Activated CD8-positive, alpha-beta memory T cell treated with anti-CD3 and anti-CD28 coated beads for 48 hours (primary cell): ENCODE results near the gene PCDHB6.
"Not testable (repeated sequence)": the region's sequence is repeated elsewhere in the genome, so short reads cannot be mapped to it uniquely, and the experiment has no call there.

Experiments used
- DNase-seq, 3 experiments: peaks; one replicate each; pipeline ENCODE4 v3.0.0-alpha.2; 2020; ENCODE audit warnings: low read depth in 2 of 3, low spot score in 2 of 3

PCDHB6 gene

DNA sequence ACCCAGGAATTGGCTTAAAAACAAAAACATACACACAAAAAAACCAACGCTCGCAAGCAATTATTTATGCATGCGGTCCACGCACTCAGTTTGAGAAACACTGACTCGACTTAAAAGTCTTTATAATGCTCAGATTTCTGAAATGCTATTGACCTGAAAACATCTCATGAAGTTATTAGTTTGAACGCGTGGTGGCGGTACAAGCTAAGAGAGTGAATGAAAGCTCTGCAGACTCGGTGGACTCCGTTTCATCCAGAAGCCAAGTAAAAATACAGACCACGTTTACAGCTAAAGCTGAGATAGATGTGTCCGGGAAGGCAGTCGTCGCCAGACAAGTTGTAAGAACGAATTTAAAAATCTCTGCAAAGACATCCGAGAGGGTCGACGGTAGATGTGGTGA is at the start of gene PCDHB6:
Gene PCDHB6 (plus strand): TSS at position 246 of the 400 bp plus-strand sequence. CDS start 201 bp downstream, outside the sequence.
- no peak for DNase-seq

DNA sequence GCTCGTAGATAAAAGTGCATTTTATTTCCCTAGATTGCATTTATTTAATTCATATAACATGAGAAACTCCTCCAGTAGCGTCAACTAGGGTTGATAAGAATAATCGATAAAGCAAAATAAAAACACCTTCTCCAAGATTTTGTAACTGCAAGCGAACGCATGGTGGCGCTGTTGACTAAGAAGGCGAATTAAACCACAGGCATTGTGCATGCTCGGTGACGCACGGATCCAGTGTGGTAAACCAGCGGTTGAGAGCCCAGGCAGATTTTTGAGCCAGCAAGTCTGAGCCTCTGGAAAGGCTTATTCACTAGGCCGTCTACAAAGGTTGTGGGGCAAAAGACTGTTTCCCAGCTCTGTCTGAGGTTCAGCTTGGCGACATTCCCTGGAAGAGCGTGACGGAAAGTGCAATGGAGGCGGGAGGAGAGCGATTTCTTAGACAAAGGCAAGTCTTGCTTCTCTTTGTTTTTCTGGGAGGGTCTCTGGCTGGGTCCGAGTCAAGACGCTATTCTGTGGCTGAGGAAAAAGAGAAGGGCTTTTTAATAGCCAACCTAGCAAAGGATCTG is 49.5 kb upstream of the PCDHB6 start, which contains the start of gene PCDHB3:
Gene PCDHB3 (plus strand): TSS at position 231 of the 563 bp plus-strand sequence. CDS start 177 bp downstream, at position 408.
- DNase-seq, result peak in 2 of 3 experiments; percentile 3 to 4

DNA sequence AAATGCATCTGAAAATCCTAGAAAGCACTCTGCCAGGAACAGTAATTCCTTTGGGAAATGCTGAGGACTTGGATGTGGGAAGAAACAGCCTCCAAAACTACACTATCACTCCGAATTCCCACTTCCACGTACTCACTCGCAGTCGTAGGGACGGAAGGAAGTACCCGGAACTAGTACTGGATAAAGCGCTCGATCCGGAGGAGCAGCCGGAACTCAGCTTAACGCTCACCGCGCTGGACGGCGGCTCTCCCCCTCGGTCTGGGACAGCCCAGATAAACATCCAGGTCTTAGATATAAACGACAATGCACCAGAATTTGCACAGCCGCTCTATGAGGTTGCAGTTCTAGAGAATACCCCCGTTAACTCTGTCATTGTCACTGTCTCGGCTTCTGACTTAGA is 48.8 kb upstream of the PCDHB6 start:
- no peak for DNase-seq

DNA sequence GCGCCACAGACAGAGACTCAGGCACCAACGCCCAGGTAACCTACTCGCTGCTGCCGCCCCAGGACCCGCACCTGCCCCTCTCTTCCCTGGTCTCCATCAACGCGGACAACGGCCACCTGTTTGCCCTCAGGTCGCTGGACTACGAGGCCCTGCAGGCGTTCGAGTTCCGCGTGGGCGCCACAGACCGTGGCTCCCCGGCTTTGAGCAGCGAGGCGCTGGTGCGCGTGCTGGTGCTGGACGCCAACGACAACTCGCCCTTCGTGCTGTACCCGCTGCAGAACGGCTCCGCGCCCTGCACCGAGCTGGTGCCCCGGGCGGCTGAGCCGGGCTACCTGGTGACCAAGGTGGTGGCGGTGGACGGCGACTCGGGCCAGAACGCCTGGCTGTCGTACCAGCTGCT is 47.8 kb upstream of the PCDHB6 start:
- DNase-seq, result not testable (repeated sequence)

DNA sequence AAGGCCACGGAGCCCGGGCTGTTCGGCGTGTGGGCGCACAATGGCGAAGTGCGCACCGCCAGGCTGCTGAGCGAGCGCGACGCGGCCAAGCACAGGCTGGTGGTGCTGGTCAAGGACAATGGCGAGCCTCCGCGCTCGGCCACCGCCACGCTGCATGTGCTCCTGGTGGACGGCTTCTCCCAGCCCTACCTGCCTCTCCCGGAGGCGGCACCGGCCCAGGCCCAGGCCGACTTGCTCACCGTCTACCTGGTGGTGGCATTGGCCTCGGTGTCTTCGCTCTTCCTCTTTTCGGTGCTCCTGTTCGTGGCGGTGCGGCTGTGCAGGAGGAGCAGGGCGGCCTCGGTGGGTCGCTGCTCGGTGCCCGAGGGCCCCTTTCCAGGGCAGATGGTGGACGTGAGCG is 47.4 kb upstream of the PCDHB6 start:
- not testable (repeated sequence) for DNase-seq

DNA sequence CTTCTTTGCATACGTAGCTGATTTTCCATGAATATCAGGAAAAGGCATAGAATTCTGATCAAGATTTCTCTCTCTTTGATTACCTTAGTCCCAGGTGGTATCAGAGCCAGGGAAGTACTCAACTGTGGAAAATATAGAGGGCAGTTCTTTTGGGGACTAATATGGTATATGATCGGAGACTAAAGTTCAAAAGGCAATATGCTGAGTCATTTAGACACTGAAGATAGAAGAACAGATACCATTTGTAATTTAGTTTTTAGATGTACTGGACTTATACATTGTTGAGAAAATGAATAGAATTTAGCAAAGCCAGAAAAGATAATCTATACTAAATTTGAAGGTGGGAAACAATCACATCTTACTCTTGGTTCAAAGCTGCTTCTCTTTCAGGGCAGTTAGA is 44.5 kb upstream of the PCDHB6 start:
- DNase-seq, result no peak

DNA sequence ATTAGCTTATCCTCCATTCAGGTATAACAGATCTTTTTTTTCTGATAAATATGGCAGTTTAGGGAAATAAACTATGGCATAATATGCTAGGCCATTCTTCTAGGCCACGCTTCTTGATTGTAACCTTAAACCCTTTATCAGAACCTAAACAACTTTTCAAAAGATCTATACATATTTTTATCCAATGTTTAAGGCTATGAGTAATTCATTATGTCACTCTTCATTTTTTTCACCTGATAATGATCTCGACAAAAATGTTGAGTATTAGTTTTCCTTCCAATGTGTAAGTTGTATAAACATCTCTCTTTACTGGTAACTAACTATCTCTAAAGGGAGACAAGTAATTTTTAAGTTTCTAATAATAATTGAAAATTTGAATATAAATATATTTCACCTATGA is 30.6 kb upstream of the PCDHB6 start:
- DNase-seq, result no peak

DNA sequence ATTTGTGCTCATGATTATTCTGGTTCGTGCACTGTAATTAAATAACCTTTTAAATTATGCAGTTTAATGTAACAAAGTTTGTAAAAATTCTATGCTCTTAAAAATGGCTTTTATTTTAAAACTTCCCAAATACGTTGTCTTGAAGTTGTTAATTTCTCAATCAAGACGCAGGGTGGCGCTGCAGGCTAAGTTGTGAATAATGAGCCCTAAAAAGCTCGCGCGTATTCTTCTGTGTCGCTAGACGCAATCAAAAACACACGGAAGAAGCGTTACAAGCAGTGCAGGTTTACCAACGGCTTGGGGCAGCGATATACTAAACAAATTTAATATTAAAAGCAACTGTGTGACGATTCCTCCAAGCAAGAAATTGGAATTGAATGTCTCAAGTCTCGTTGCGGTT is 28.3 kb upstream of the PCDHB6 start, which contains the start of gene PCDHB4:
Gene PCDHB4 (plus strand): TSS at position 256 of the 400 bp plus-strand sequence. CDS start 181 bp downstream, outside the sequence.
- no peak for DNase-seq

DNA sequence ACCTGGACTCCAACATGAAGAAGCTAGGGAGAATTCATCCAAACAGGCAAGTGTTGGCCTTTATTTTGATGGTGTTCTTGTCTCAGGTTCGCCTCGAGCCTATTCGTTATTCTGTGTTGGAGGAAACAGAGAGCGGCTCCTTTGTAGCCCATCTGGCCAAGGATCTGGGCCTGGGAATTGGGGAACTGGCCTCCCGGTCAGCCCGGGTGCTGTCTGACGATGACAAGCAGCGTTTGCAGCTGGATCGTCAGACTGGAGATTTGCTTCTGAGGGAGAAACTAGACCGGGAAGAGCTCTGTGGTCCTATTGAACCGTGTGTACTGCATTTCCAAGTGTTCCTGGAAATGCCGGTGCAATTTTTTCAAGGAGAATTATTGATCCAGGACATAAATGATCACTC is 27.9 kb upstream of the PCDHB6 start:
- no peak for DNase-seq

DNA sequence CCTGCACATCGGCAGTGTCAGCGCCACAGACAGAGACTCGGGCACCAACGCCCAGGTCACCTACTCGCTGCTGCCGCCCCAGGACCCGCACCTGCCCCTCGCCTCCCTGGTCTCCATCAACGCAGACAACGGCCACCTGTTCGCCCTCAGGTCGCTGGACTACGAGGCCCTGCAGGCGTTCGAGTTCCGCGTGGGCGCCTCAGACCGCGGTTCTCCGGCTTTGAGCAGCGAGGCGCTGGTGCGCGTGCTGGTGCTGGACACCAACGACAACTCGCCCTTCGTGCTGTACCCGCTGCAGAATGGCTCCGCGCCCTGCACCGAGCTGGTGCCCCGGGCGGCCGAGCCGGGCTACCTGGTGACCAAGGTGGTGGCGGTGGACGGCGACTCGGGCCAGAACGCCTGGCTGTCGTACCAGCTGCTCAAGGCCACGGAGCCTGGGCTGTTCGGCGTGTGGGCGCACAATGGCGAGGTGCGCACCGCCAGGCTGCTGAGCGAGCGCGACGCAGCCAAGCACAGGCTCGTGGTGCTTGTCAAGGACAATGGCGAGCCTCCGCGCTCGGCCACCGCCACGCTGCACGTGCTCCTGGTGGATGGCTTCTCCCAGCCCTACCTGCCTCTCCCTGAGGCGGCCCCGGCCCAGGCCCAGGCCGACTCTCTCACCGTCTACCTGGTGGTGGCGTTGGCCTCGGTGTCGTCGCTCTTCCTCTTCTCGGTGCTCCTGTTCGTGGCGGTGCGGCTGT is 26.3 kb upstream of the PCDHB6 start:
- not testable (repeated sequence) for DNase-seq

DNA sequence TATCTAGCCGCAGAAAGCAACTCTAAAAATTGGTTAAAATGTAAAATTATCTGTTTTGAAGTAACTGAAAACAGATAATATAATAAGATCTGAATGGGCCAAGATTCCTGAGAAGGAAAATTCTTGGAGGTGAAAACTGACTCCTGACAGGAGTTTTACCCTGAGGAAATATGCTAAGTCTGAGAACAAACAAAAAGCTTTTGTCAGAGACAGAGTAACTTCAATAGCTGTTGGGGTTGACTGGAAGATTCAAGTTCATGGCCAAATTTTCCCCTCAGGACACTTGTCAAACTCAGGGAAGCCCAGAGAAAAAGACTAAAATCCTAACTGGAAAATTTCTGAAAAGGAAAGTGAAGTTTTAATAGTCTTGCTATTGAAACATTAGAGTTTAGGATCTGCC is 22.6 kb upstream of the PCDHB6 start:
- no peak for DNase-seq

DNA sequence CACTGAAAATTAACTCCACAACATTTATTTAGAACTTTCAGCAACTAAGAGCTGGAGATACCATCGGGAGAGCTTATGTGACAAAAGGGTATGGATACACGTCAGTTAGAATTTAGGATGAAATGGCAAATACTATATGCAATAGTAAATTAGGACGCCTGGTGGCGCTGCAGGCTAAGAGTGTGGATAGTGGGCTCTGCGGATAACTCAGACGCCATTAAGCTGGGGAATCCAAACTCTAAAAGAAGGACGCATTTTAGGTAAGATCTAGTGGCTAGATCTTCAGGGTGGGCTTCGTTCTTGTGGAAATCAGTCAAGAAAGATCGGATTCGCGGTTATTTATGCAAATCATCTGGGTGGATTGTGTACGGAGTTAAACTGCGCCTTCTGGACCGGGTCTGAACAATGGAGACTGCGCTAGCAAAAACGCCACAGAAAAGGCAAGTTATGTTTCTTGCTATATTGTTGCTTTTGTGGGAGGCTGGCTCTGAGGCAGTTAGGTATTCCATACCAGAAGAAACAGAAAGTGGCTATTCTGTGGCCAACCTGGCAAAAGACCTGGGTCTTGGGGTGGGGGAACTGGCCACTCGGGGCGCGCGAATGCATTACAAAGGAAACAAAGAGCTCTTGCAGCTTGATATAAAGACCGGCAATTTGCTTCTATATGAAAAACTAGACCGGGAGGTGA is 14.7 kb upstream of the PCDHB6 start, which contains the start of gene PCDHB5:
Gene PCDHB5 (plus strand): TSS at position 177 of the 688 bp plus-strand sequence. CDS start 229 bp downstream, at position 406.
- no peak for DNase-seq

DNA sequence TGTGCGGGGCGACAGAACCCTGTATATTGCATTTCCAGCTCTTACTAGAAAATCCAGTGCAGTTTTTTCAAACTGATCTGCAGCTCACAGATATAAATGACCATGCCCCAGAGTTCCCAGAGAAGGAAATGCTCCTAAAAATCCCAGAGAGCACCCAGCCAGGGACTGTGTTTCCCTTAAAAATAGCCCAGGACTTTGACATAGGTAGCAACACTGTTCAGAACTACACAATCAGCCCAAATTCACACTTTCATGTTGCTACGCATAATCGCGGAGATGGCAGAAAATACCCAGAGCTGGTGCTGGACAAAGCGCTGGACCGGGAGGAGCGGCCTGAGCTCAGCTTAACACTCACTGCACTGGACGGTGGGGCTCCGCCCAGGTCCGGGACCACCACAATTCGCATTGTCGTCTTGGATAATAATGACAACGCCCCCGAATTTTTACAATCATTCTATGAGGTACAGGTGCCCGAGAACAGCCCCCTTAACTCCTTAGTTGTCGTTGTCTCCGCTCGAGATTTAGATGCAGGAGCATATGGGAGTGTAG is 14.1 kb upstream of the PCDHB6 start:
- DNase-seq, result no peak

DNA sequence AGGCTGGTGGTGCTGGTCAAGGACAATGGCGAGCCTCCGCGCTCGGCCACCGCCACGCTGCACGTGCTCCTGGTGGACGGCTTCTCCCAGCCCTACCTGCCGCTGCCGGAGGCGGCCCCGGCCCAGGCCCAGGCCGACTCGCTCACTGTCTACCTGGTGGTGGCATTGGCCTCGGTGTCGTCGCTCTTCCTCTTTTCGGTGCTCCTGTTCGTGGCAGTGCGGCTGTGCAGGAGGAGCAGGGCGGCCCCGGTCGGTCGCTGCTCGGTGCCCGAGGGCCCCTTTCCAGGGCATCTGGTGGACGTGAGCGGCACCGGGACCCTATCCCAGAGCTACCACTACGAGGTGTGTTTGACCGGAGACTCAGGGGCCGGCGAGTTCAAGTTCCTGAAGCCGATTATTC is 12.5 kb upstream of the PCDHB6 start:
- not testable (repeated sequence) for DNase-seq

DNA sequence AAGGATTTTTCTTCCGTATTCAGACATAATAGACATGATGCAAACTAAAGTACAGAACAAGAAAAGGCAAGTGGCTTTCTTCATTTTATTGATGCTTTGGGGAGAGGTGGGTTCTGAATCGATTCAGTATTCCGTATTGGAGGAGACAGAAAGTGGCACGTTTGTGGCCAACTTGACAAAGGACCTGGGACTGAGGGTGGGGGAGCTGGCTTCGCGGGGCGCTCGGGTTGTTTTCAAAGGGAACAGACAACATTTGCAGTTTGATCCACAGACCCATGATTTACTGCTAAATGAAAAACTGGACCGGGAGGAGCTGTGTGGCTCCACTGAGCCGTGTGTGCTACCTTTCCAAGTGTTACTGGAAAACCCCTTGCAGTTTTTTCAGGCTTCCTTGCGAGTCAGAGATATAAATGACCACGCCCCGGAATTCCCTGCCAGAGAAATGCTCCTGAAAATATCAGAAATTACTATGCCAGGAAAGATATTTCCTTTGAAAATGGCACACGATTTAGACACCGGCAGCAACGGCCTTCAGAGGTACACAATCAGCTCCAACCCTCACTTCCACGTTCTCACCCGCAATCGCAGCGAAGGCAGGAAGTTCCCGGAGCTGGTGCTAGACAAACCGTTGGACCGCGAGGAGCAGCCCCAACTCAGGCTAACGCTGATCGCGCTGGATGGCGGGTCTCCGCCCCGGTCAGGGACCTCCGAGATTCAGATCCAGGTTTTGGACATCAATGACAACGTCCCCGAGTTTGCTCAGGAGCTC is 551 bp downstream of the PCDHB6 start:
- DNase-seq, result no peak

DNA sequence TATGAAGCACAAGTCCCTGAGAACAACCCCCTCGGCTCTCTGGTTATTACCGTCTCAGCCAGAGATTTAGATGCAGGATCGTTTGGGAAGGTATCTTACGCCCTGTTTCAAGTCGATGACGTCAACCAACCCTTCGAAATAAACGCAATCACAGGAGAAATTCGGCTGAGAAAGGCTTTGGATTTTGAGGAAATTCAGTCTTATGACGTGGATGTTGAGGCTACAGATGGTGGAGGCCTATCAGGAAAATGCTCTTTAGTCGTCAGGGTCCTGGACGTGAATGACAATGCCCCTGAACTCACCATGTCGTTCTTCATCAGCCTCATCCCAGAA is 1.1 kb downstream of the PCDHB6 start:
- DNase-seq, result no peak

DNA sequence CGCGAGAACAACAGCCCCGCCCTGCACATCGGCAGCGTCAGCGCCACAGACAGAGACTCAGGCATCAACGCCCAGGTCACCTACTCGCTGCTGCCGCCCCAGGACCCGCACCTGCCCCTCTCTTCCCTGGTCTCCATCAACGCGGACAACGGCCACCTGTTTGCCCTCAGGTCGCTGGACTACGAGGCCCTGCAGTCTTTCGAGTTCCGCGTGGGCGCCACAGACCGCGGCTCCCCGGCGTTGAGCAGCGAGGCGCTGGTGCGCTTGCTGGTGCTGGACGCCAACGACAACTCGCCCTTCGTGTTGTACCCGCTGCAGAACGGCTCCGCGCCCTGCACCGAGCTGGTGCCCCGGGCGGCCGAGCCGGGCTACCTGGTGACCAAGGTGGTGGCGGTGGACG is 1.8 kb downstream of the PCDHB6 start:
- not testable (repeated sequence) for DNase-seq

DNA sequence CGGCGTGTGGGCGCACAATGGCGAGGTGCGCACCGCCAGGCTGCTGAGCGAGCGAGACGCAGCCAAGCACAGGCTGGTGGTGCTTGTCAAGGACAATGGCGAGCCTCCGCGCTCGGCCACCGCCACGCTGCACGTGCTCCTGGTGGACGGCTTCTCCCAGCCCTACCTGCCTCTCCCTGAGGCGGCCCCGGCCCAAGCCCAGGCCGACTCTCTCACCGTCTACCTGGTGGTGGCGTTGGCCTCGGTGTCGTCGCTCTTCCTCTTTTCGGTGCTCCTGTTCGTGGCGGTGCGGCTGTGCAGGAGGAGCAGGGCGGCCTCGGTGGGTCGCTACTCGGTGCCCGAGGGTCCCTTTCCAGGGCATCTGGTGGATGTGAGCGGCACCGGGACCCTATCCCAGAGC is 2.2 kb downstream of the PCDHB6 start:
- DNase-seq, result not testable (repeated sequence)

DNA sequence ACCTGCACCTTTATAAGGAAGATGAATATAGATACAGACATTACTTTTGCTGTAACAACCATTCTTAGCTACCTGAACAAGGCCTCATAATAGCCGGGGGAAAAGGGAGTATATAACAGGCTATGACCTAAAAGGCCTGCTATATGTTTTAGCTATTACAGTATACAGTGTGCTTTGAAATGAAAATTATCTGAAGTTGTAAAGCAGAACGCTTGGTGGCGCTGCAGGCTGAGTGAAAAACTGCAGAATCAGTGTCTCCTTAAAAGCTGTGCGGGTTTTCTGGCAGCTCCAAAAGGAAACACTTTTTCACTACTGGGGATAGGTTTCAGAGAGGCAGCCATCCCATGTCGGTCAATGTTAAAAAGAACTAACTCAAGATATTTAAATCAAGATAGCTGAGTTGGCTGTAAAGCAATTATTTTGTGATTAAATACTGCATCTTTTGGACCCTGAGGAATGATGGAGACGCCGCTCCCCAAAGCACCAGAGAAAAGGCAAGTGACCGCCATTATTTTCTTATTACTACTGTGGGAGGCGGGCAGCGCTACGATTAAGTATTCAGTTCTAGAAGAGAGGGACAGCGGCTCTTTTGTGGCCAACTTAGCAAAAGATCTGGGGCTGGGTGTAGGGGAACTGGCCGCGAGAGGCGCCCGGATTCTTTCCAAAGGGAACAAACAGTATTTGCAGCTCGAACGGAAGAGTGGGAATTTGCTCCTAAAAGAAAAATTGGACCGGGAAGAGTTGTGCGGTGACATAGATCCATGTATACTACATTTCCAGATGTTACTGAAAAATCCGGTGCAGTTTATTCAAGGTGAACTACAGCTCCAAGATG is 5.9 kb downstream of the PCDHB6 start:
- DNase-seq, result no peak

DNA sequence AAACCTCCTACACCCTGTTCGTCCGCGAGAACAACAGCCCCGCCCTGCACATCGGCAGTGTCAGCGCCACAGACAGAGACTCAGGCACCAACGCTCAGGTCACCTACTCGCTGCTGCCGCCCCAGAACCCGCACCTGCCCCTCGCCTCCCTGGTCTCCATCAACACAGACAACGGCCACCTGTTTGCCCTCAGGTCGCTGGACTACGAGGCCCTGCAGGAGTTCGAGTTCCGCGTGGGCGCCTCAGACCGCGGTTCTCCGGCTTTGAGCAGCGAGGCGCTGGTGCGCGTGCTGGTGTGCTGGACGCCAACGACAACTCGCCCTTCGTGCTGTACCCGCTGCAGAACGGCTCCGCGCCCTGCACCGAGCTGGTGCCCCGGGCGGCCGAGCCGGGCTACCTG is 7.5 kb downstream of the PCDHB6 start:
- DNase-seq, result not testable (repeated sequence)
